Activated CD4-positive, alpha-beta T cell treated with anti-CD3 and anti-CD28 coated beads for 24 hours (primary cell): Measurements from ENCODE around the gene CRABP2.
A peak's percentile ranks its signal among the peaks of the same experiment; 100 is the strongest.

Source experiments
- DNase-seq, 2 donors: peaks; one replicate each; pipeline ENCODE4 v3.0.0-alpha.2; 2020; ENCODE audit warnings: low read depth in 2 of 2

Gene CRABP2

GRCh38 chr1:156709757-156710489 lies 4.5 kb upstream of the CRABP2 start:
- DNase-seq = no peak

GRCh38 chr1:156709031-156709430 lies 3.6 kb upstream of the CRABP2 start:
- no peak for DNase-seq

GRCh38 chr1:156708218-156708661 lies 2.9 kb upstream of the CRABP2 start:
- no peak for DNase-seq

DNA sequence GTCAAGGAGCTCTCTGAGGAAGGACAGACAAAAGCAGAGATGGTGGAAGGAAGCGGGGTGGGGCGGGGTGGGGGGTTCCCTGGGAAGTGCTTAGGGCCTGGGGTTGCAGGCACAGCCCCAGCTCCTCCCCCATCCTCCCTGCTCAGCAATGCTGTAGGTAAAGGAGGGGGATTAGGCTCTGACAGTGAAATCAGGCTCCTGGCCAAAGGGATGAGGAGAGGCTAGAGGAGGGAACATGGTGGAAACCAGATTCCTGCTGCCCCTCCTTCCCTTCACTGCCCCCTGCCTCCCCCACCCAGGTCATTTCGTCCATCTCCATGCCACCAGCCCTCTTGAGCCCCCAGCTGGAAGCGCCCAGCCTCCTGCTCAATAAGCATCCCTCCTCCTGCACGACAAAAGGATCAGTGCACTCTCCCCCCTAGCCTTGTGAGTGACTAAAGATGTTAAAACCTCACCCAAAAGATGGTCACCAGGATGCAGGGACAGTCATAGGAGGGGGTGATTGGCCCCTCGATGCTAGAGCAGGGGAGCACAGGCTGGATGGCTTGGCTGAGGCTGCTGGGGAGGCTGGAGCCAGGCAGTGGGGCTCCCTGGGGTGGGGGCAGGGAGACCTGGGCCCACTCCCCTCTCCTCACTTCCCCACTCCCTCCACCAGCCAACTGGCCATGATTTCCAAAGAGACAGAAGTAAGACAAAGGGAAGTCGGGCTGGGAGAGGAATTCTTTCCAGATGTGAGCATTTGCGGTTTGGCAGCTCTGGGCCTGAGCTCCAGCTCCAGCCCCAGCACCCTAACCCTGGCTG lies 2.2 kb upstream of the CRABP2 start:
- no peak for DNase-seq

GRCh38 chr1:156706657-156707416 lies 1.5 kb upstream of the CRABP2 start:
- DNase-seq = no peak

DNA sequence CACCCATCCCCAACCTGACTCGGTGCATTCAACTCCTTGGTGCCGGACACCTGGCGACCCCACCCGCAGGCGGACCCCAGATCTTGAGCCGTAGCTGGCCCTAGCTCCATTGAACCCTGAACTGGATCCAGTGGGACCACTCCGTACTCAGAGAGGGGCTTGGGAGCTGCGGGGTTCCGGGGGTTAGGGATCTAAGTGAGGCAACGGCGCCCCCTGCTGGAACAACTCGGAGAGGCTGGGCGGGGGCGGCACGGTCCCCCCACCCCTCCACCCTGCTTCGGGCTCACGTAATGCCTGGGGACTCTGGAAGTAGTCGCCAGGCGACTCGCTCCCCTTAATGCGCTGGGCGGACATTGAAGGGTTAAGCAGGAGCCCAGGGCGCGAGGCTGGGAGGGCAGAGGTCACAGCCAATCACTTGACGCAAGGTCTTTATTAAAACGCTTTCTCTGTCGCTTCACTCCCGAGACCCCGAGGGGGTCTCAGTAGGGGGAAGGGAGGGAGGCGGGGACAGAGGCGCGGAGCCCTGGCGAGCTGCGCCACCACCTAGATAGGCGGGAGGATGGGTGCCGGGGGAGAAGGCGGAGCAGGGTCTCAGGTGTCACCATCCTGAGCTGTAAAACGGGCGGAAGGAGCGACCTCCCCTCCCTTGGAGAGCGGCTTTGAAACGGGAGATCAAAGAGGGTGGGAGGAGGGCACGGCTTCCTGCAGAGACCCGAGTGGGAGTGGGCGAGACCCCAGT lies 704 bp upstream of the CRABP2 start:
- DNase-seq = peak; percentile 54 to 67

DNA sequence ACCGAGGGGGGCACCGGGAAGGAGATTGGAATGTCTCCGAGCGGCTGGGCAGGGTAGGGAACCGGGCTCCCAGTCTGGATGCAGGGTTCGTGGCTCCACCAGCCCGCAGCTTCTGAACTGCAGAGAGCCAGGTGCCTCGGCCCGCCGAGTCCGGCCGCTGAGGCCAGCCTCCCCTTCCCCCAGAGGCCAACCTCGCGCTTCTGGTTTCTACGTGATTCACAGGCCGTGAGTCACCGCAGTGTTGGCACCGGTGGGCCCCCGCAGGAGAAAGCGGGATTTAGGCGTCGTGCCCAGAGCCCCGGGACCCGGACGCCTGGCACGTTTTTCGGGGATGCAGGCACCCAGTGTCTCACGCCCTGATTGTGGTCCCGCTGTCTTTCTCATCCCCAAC lies 458 bp downstream of the CRABP2 start:
- DNase-seq = peak in 1 of 2 donors; percentile 38

GRCh38 chr1:156704166-156704711 lies 1.1 kb downstream of the CRABP2 start:
- DNase-seq = no peak

GRCh38 chr1:156703741-156704140 lies 1.6 kb downstream of the CRABP2 start:
- no peak for DNase-seq

DNA sequence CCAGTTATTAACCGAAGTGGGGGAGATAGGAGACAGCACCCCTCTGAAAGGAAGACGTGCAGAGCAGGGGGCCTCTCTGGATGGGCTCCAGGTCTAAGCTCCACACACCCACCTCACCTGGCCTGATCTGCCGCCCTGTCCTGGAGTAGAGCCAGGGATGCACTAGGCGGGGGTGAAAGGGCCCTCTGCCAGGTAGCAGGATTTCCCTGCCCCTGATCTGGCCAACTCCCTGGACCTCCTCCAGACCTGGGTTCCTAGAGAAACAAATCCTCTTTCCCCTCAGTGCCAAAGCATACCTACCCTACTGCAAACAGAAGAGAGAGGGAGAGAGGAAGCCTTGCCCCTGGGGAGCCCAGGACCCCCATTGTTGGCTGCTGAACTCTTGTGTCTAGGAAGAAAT lies 2.0 kb downstream of the CRABP2 start:
- no peak for DNase-seq

GRCh38 chr1:156700736-156701531 lies 4.4 kb downstream of the CRABP2 start:
- DNase-seq = no peak

GRCh38 chr1:156698995-156699394 lies 6.4 kb downstream of the CRABP2 start:
- no peak for DNase-seq

- DNase-seq = no peak
These were observed 7.9 kb downstream of the CRABP2 start for GRCh38 chr1:156697481-156697880.

DNA sequence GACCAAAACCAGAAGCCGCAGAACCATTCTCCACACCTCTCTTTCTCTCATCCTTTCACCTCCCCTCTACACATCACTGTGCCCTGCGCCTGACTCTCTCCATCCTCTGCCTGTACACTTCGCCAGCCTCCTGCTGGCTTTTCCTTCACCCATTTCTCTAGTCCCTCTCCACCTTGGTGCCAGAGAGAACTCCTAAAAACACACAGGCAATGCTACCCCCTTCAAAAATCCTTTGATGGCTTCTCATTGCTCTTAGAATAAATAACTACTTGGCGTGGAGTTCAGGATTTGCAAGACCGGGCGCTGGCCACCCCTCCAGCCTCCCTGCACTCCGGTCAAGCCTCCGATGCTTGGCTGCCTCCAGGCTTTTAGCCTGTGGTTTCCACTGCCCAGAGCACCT lies 8.6 kb downstream of the CRABP2 start:
- DNase-seq = no peak

DNA sequence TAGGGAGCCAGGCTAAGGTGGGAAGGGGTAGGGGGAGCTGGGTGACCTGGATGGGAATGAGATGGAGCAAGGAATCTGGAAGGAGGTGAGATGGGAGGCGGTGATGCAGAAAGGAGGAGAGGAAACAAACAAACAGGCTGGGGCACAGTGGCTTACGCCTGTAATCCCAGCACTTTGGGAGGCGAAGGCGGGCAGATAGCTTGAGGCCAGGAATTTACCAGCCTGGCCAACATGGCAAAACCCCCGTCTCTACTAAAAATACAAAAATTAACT lies 10.8 kb downstream of the CRABP2 start:
- DNase-seq = no peak

- no peak for DNase-seq
These were observed 11.3 kb downstream of the CRABP2 start for GRCh38 chr1:156693848-156694689.

DNA sequence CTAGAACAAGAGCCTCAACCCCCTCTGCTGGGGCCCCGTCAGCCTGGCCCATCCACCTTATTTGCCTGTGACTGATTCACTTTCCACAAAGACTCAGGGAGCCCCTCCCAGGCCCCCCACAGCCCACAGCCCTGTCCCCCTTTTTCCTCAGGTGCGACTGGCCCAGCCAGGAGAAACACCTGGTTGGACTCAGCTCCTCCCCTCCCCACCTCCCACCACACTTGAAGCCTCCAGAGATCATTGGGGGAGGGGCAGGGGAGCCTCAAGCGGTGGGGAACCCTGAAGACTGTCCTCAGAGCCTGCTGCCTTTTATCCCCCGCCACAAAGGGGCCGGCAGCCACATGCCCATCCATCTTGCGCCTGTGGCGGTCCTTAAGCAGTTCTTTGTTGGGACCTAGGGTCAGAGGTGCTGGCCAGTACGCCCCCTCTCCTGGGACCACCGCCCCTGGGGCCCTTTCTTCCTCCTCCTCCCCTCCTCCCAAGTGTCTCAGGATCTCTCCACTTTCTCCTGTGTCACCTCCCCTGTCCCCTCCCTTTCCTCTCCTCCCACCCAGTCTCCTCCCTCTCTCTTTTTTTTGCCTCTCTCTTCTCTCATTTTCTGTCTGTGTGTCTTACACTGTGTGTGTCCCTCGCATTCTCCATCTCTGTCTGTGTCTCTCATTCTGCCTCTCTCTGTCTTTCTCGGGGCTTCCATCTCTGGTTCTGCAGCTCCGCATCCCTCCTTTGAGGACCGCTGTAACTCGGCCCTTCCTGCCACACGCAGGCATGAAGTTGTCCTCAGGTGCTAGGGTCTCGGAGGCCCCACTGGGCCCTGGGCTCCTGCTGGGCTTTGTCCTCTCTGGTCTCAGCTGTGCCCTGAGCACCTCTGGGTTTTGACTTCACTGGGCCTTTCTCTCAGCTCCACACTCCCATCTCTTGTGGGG lies 12.2 kb downstream of the CRABP2 start:
- no peak for DNase-seq

DNA sequence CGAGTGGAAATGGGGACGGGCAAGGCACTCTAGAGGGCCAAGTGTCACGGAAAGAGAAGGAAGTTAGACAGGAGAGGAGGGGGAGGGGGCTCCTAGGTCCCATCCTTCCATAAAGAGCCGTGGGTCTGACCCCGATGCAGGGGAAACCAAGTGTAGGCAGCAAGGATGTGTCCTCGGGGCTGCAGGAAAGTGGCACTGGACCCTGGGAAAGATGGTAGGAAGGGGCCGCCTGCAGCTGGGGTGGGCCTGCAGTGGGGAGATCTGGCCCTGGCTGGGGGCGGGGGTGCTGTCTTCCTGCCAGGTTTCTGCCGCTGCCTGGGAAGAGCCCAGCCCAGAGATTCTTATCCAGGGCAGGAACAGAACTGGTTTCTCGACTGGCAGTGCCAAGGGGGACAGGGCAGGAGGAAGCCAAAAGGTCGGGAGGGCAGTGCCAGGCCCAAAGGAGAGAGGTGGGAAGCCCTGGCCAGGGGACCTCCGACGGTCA lies 12.9 kb downstream of the CRABP2 start:
- DNase-seq = no peak
